Activated gamma-delta T cell treated with Interleukin-2 at 50 U/mL for 16 hours (primary cell): ENCODE results near the gene GUF1.
A peak's percentile ranks its signal among the peaks of the same experiment; 100 is the strongest.

ENCODE experiments used
- DNase-seq: peaks from one replicate; pipeline ENCODE4 v3.0.0-alpha.2; 2020

Gene GUF1

GRCh38 chr4:44678094-44679041 is at the start of gene GUF1:
TSS of gene GUF1 (plus strand) at chr4:44678420. CDS start at chr4:44678623, 203 bp downstream.
- DNase-seq: peak; percentile 83

- DNase-seq: peak; percentile 5
Observed at GRCh38 chr4:44629280-44629866, 48.8 kb upstream of the GUF1 start.

- no peak for DNase-seq
Observed at GRCh38 chr4:44632089-44632488, 46.1 kb upstream of the GUF1 start.

- DNase-seq: no peak
Observed at GRCh38 chr4:44632733-44633132, 45.5 kb upstream of the GUF1 start.

- DNase-seq: no peak
Observed at GRCh38 chr4:44638091-44638490, 40.1 kb upstream of the GUF1 start.

GRCh38 chr4:44646151-44646550 is 32.1 kb upstream of the GUF1 start:
- no peak for DNase-seq

GRCh38 chr4:44651425-44651824 is 26.8 kb upstream of the GUF1 start, which contains the start of gene YIPF7:
TSS of gene YIPF7 (minus strand) at chr4:44651625. CDS start at chr4:44650100, 1,525 bp downstream.
- no peak for DNase-seq

- no peak for DNase-seq
Observed at GRCh38 chr4:44652002-44652401, 26.2 kb upstream of the GUF1 start.

- DNase-seq: no peak
Observed at GRCh38 chr4:44660396-44660795, 17.8 kb upstream of the GUF1 start.

- no peak for DNase-seq
Observed at GRCh38 chr4:44661940-44662622, 16.1 kb upstream of the GUF1 start.

- no peak for DNase-seq
Observed at GRCh38 chr4:44662623-44663005, 15.6 kb upstream of the GUF1 start.

- no peak for DNase-seq
Observed at GRCh38 chr4:44663539-44664263, 14.5 kb upstream of the GUF1 start.

GRCh38 chr4:44668526-44668925 is 9.7 kb upstream of the GUF1 start:
- no peak for DNase-seq

GRCh38 chr4:44670506-44671199 is 7.6 kb upstream of the GUF1 start:
- no peak for DNase-seq

- no peak for DNase-seq
Observed at GRCh38 chr4:44671636-44672035, 6.6 kb upstream of the GUF1 start.

GRCh38 chr4:44674471-44674870 is 3.7 kb upstream of the GUF1 start:
- DNase-seq: no peak

- DNase-seq: no peak
Observed at GRCh38 chr4:44675366-44675765, 2.9 kb upstream of the GUF1 start.

GRCh38 chr4:44679060-44679459 is 840 bp downstream of the GUF1 start:
- DNase-seq: no peak

GRCh38 chr4:44684648-44685047 is 6.4 kb downstream of the GUF1 start:
- no peak for DNase-seq

GRCh38 chr4:44700427-44700826 is 22.2 kb downstream of the GUF1 start:
- no peak for DNase-seq

GRCh38 chr4:44701037-44701436 is 22.8 kb downstream of the GUF1 start:
- DNase-seq: no peak

- no peak for DNase-seq
Observed at GRCh38 chr4:44704673-44705072, 26.5 kb downstream of the GUF1 start.
